Activated T-helper 17 cell treated with anti-CD3 and anti-CD28 coated beads, Interleukin-2, amount 50 U/mL, for 72 hours (primary cell): ENCODE data around the gene MLN. TPM values are rescaled to one million over a fixed set of nuclear protein-coding genes. Genes with fewer than 3 reads are reported as not detected.

ENCODE experiments used
- ATAC-seq: fragments of 150-1000 bp; cut with Tn5 transposase; replicated peaks from 2 replicates; pipeline ENCODE4 v1.10.0; 2021; ENCODE audit warnings: mild to moderate bottlenecking, moderate library complexity
- H3K27ac Mint-ChIP-seq: one replicate; pipeline ENCODE4 v1.8.0; 2022; ENCODE audit warnings: mixed read lengths
- H3K27me3 Mint-ChIP-seq: one replicate; pipeline ENCODE4 v1.8.0; 2022; ENCODE audit warnings: mixed read lengths
- H3K36me3 Mint-ChIP-seq: one replicate; pipeline ENCODE4 v1.8.0; 2022; ENCODE audit warnings: low read depth, mild to moderate bottlenecking, mixed read lengths
- H3K4me1 Mint-ChIP-seq: one replicate; pipeline ENCODE4 v1.8.0; 2022; ENCODE audit warnings: mixed read lengths
- H3K4me3 Mint-ChIP-seq: one replicate; pipeline ENCODE4 v1.8.0; 2022; ENCODE audit warnings: mild to moderate bottlenecking, mixed read lengths
- H3K9me3 Mint-ChIP-seq: one replicate; pipeline ENCODE4 v1.8.0; 2022; ENCODE audit warnings: mixed read lengths
- total RNA-seq, 2 donors: library from RNA; stranded (reverse); gene quantifications; one replicate each; pipeline ENCODE4 v1.2.3, GENCODE V29; 2022

Gene MLN
- total RNA-seq, 2 donors from 2014 or later = not detected

- Mint-ChIP-seq H3K27ac (no peak overlapping the region), H3K36me3 (peaks cover 3% of the 10 kb centered on the region), H3K4me3 (no peak overlapping the region), H3K27me3 (peaks cover 9% of the 10 kb centered on the region), H3K9me3 (no peaks in the 10 kb centered on the region), H3K4me1 (peaks cover 10% of the 10 kb centered on the region)
- ATAC-seq = no peak
These were observed 10.8 kb downstream of the MLN start for GRCh38 chr6:33792981-33793380.

GRCh38 chr6:33791620-33792019 lies 12.2 kb downstream of the MLN start:
- H3K36me3 Mint-ChIP-seq = peaks cover 12% of the 10 kb centered on the region
- H3K27ac Mint-ChIP-seq = no peak overlapping the region
- H3K4me3 Mint-ChIP-seq = no peak overlapping the region
- ATAC-seq = no peak
- H3K9me3 Mint-ChIP-seq = no peaks in the 10 kb centered on the region
- H3K4me1 Mint-ChIP-seq = peaks cover 22% of the 10 kb centered on the region
- no peaks in the 10 kb centered on the region for H3K27me3 Mint-ChIP-seq

- Mint-ChIP-seq H3K27ac (no peak overlapping the region), H3K27me3 (no peaks in the 10 kb centered on the region), H3K4me3 (peak overlapping the region; percentile 47), H3K4me1 (peaks cover 29% of the 10 kb centered on the region), H3K9me3 (no peaks in the 10 kb centered on the region), H3K36me3 (peaks cover 19% of the 10 kb centered on the region)
- ATAC-seq = no peak
These were observed 12.9 kb downstream of the MLN start for GRCh38 chr6:33790910-33791309.

GRCh38 chr6:33790379-33790778 lies 13.4 kb downstream of the MLN start:
- H3K4me3 Mint-ChIP-seq = peak overlapping the region; percentile 47

GRCh38 chr6:33789550-33789895 lies 14.3 kb downstream of the MLN start:
- Mint-ChIP-seq H3K9me3 (no peaks in the 10 kb centered on the region), H3K4me3 (peak overlapping the region; percentile 83), H3K27ac (peak overlapping the region; percentile 93), H3K27me3 (no peaks in the 10 kb centered on the region), H3K36me3 (peaks cover 33% of the 10 kb centered on the region), H3K4me1 (peaks cover 35% of the 10 kb centered on the region)
- no peak for ATAC-seq

More at GRCh38 chr6:33790379-33790778, 13.4 kb downstream of the MLN start:
- H3K27ac Mint-ChIP-seq = no peak overlapping the region
- H3K4me1 Mint-ChIP-seq = peaks cover 29% of the 10 kb centered on the region
- no peaks in the 10 kb centered on the region for H3K27me3 Mint-ChIP-seq
- ATAC-seq = no peak
- no peaks in the 10 kb centered on the region for H3K9me3 Mint-ChIP-seq
- peaks cover 24% of the 10 kb centered on the region for H3K36me3 Mint-ChIP-seq

GRCh38 chr6:33788694-33789549 lies 14.9 kb downstream of the MLN start, which contains the start of gene LEMD2:
Gene LEMD2 (minus strand): TSS chr6:33789130. CDS start chr6:33789116, 14 bp downstream.
- Mint-ChIP-seq H3K36me3 (peaks cover 39% of the 10 kb centered on the region), H3K4me3 (peak within 1 kb of the TSS; percentile 87), H3K27me3 (no peaks in the 10 kb centered on the region), H3K9me3 (no peaks in the 10 kb centered on the region), H3K27ac (peak within 1 kb of the TSS; percentile 97), H3K4me1 (peaks cover 36% of the 10 kb centered on the region)
- peak; percentile 88 for ATAC-seq

GRCh38 chr6:33787954-33788693 lies 15.7 kb downstream of the MLN start:
- ATAC-seq = peak; percentile 73
- Mint-ChIP-seq H3K27ac (peak overlapping the region; percentile 97), H3K36me3 (peaks cover 47% of the 10 kb centered on the region), H3K9me3 (no peaks in the 10 kb centered on the region), H3K4me1 (peaks cover 36% of the 10 kb centered on the region), H3K4me3 (peak overlapping the region; percentile 87), H3K27me3 (no peaks in the 10 kb centered on the region)

- H3K4me3 Mint-ChIP-seq = peak overlapping the region; percentile 87
- peaks cover 53% of the 10 kb centered on the region for H3K36me3 Mint-ChIP-seq
- peak overlapping the region; percentile 97 for H3K27ac Mint-ChIP-seq
- H3K9me3 Mint-ChIP-seq = no peaks in the 10 kb centered on the region
- peak; percentile 36 for ATAC-seq
- peaks cover 36% of the 10 kb centered on the region for H3K4me1 Mint-ChIP-seq
- H3K27me3 Mint-ChIP-seq = no peaks in the 10 kb centered on the region
These were observed 16.4 kb downstream of the MLN start for GRCh38 chr6:33787346-33787953.

- H3K4me1 Mint-ChIP-seq = peaks cover 36% of the 10 kb centered on the region
- no peaks in the 10 kb centered on the region for H3K27me3 Mint-ChIP-seq
- ATAC-seq = no peak
- peak overlapping the region; percentile 97 for H3K27ac Mint-ChIP-seq
- H3K9me3 Mint-ChIP-seq = no peaks in the 10 kb centered on the region
- peak overlapping the region; percentile 87 for H3K4me3 Mint-ChIP-seq
- peaks cover 61% of the 10 kb centered on the region for H3K36me3 Mint-ChIP-seq
These were observed 17.1 kb downstream of the MLN start for GRCh38 chr6:33786736-33787135.

GRCh38 chr6:33785778-33786177 lies 18.0 kb downstream of the MLN start:
- peak overlapping the region; percentile 97 for H3K27ac Mint-ChIP-seq
- H3K4me1 Mint-ChIP-seq = peaks cover 36% of the 10 kb centered on the region
- peaks cover 69% of the 10 kb centered on the region for H3K36me3 Mint-ChIP-seq
- no peaks in the 10 kb centered on the region for H3K27me3 Mint-ChIP-seq
- H3K9me3 Mint-ChIP-seq = no peaks in the 10 kb centered on the region
- peak overlapping the region; percentile 87 for H3K4me3 Mint-ChIP-seq
- no peak for ATAC-seq

GRCh38 chr6:33784787-33785186 lies 19.0 kb downstream of the MLN start:
- Mint-ChIP-seq H3K4me1 (peaks cover 32% of the 10 kb centered on the region), H3K9me3 (no peaks in the 10 kb centered on the region), H3K4me3 (peak overlapping the region; percentile 87), H3K36me3 (peaks cover 79% of the 10 kb centered on the region), H3K27ac (peak overlapping the region; percentile 57), H3K27me3 (no peaks in the 10 kb centered on the region)
- no peak for ATAC-seq

GRCh38 chr6:33783781-33784520 lies 19.9 kb downstream of the MLN start:
- H3K4me3 Mint-ChIP-seq = no peak overlapping the region
- ATAC-seq = no peak
- H3K4me1 Mint-ChIP-seq = peaks cover 26% of the 10 kb centered on the region
- peaks cover 87% of the 10 kb centered on the region for H3K36me3 Mint-ChIP-seq
- H3K27ac Mint-ChIP-seq = peak overlapping the region; percentile 57
- H3K27me3 Mint-ChIP-seq = no peaks in the 10 kb centered on the region
- H3K9me3 Mint-ChIP-seq = no peaks in the 10 kb centered on the region

- peaks cover 23% of the 10 kb centered on the region for H3K4me1 Mint-ChIP-seq
- H3K36me3 Mint-ChIP-seq = peaks cover 94% of the 10 kb centered on the region
- no peaks in the 10 kb centered on the region for H3K27me3 Mint-ChIP-seq
- no peak for ATAC-seq
- H3K9me3 Mint-ChIP-seq = no peaks in the 10 kb centered on the region
- H3K4me3 Mint-ChIP-seq = no peak overlapping the region
- peak overlapping the region; percentile 57 for H3K27ac Mint-ChIP-seq
These were observed 21.2 kb downstream of the MLN start for GRCh38 chr6:33782561-33782960.
